ENCODE data around the gene FMN1. TPM values are rescaled to one million over a fixed set of nuclear protein-coding genes. Genes with fewer than 3 reads are reported as not detected.

FMN1 gene
- polyA plus RNA-seq, 1 donor from 2014 or later, result 0.40 TPM

DNA sequence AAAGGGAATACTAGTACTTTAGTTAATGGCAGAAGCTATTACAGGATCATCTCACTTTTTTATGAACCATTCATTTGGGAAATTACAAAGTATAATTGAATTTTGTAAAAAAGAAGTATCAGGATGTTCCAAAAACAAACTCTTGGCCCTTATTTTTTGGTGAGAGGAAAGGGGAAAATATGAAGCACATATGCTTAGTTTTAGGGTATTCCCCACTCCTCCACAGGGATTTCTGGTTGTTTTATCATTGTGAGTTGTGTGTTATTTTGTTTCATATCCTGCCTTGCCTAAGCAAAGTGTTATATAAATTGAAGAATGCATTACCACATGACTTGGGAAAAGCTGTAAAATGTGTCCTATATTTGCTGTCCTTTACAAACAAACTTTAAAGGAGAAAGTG, 227.0 kb downstream of the FMN1 start:
- Histone ChIP-seq H3K27me3 (ENCODE audit: insufficient read depth, low read depth, low read length) (no peaks in the 10 kb centered on the region), H2AFZ (ENCODE audit: low read depth, low read length) (no peak overlapping the region), H4K20me1 (ENCODE audit: insufficient read depth) (no peaks in the 10 kb centered on the region), H3K9me3 (ENCODE audit: low read length) (no peaks in the 10 kb centered on the region), H3F3A (ENCODE audit: insufficient read depth, low read length, poor library complexity, severe bottlenecking) (no peaks in the 10 kb centered on the region), H3K36me3 (ENCODE audit: insufficient read depth, low read length) (no peaks in the 10 kb centered on the region), H3K4me3 (ENCODE audit: low read length) (no peak overlapping the region), H3K9me2 (ENCODE audit: insufficient read depth, low read length) (no peaks in the 10 kb centered on the region), H3K79me2 (replicated peaks; ENCODE audit: insufficient read depth, low read length) (no peaks in the 10 kb centered on the region), H3K27ac (ENCODE audit: low read length) (no peak overlapping the region), H3K4me2 (ENCODE audit: low read length) (no peak overlapping the region), H3K9ac (ENCODE audit: low read length) (no peak overlapping the region)
- TF ChIP-seq REST (IDR thresholded peaks at IDR 0.05; ENCODE audit: borderline replicate concordance) (no peak), MXI1 (conservative IDR thresholded peaks at IDR 0.05; ENCODE audit: poor library complexity, severe bottlenecking) (no peak), TAF1 (IDR thresholded peaks at IDR 0.05; ENCODE audit: low read depth) (no peak), EP300 (conservative IDR thresholded peaks at IDR 0.05; ENCODE audit: poor library complexity, severe bottlenecking) (no peak), POLR2AphosphoS5 (IDR thresholded peaks at IDR 0.05) (no peak), EZH2 (IDR thresholded peaks at IDR 0.05; ENCODE audit: borderline replicate concordance, insufficient read depth, low read length, poor library complexity, severe bottlenecking) (no peak), RAD21 (conservative IDR thresholded peaks at IDR 0.05) (no peak), SMC3 (conservative IDR thresholded peaks at IDR 0.05; ENCODE audit: poor library complexity) (no peak)
- TF ChIP-seq, protein P1, sequence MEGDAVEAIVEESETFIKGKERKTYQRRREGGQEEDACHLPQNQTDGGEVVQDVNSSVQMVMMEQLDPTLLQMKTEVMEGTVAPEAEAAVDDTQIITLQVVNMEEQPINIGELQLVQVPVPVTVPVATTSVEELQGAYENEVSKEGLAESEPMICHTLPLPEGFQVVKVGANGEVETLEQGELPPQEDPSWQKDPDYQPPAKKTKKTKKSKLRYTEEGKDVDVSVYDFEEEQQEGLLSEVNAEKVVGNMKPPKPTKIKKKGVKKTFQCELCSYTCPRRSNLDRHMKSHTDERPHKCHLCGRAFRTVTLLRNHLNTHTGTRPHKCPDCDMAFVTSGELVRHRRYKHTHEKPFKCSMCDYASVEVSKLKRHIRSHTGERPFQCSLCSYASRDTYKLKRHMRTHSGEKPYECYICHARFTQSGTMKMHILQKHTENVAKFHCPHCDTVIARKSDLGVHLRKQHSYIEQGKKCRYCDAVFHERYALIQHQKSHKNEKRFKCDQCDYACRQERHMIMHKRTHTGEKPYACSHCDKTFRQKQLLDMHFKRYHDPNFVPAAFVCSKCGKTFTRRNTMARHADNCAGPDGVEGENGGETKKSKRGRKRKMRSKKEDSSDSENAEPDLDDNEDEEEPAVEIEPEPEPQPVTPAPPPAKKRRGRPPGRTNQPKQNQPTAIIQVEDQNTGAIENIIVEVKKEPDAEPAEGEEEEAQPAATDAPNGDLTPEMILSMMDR (IDR thresholded peaks at IDR 0.05; ENCODE audit: poor library complexity, severe bottlenecking), result no peak

DNA sequence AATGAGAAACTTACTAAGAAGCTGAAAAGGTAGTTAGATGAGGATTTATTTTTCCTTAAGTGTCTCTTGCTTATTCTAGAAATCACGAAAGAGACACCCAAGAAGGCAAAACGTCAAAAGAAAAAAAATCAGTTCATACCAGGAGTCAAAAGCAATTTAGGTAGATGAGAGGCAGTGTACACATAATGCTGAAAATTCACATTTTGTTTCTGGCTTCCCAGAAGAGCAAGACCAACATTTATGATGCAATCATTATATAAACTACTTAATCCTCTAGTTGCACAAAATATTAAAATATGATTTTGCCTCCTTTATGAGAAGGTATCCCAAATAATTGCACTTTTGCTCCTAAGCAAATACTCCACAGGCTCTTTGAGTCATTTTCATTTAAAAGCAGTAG, 228.0 kb downstream of the FMN1 start:
- Histone ChIP-seq H3K27me3 (ENCODE audit: insufficient read depth, low read depth, low read length) (no peaks in the 10 kb centered on the region), H2AFZ (ENCODE audit: low read depth, low read length) (no peak overlapping the region), H3K36me3 (ENCODE audit: insufficient read depth, low read length) (no peaks in the 10 kb centered on the region), H3K27ac (ENCODE audit: low read length) (no peak overlapping the region), H3K4me3 (ENCODE audit: low read length) (no peak overlapping the region), H3K79me2 (replicated peaks; ENCODE audit: insufficient read depth, low read length) (no peaks in the 10 kb centered on the region), H3K9ac (ENCODE audit: low read length) (no peak overlapping the region), H3F3A (ENCODE audit: insufficient read depth, low read length, poor library complexity, severe bottlenecking) (no peaks in the 10 kb centered on the region), H3K4me2 (ENCODE audit: low read length) (no peak overlapping the region), H4K20me1 (ENCODE audit: insufficient read depth) (no peaks in the 10 kb centered on the region), H3K9me3 (ENCODE audit: low read length) (no peaks in the 10 kb centered on the region), H3K9me2 (ENCODE audit: insufficient read depth, low read length) (no peaks in the 10 kb centered on the region)
- TF ChIP-seq EZH2 (IDR thresholded peaks at IDR 0.05; ENCODE audit: borderline replicate concordance, insufficient read depth, low read length, poor library complexity, severe bottlenecking) (no peak), EP300 (conservative IDR thresholded peaks at IDR 0.05; ENCODE audit: poor library complexity, severe bottlenecking) (no peak), POLR2AphosphoS5 (IDR thresholded peaks at IDR 0.05) (no peak), MXI1 (conservative IDR thresholded peaks at IDR 0.05; ENCODE audit: poor library complexity, severe bottlenecking) (no peak), TAF1 (IDR thresholded peaks at IDR 0.05; ENCODE audit: low read depth) (no peak), SMC3 (conservative IDR thresholded peaks at IDR 0.05; ENCODE audit: poor library complexity) (no peak), RAD21 (conservative IDR thresholded peaks at IDR 0.05) (no peak), REST (IDR thresholded peaks at IDR 0.05; ENCODE audit: borderline replicate concordance) (no peak)
- TF ChIP-seq, protein P1 (IDR thresholded peaks at IDR 0.05; ENCODE audit: poor library complexity, severe bottlenecking), result no peak
